UCSD-AML1 (cell line): ENCODE data around the gene RHBG.
A peak's percentile ranks its signal among the peaks of the same experiment; 100 is the strongest.
"Not testable (repeated sequence)": the region's sequence is repeated elsewhere in the genome, so short reads cannot be mapped to it uniquely, and the experiment has no call there.

ENCODE experiments used
- DNase-seq: peaks from one replicate; lab custom pipeline; 2025; ENCODE audit not compliant: unreplicated experiment; lab: John Stamatoyannopoulos, UW

RHBG gene

GRCh38 chr1:156368889-156369684 is at the start of gene RHBG:
Gene RHBG, plus strand, starts transcription at chr1:156369211. Its CDS starts 39 bp downstream, at chr1:156369250.
- DNase-seq, result peak; percentile 33

GRCh38 chr1:156319664-156320063 is 49.3 kb upstream of the RHBG start:
- DNase-seq, result no peak

DNA sequence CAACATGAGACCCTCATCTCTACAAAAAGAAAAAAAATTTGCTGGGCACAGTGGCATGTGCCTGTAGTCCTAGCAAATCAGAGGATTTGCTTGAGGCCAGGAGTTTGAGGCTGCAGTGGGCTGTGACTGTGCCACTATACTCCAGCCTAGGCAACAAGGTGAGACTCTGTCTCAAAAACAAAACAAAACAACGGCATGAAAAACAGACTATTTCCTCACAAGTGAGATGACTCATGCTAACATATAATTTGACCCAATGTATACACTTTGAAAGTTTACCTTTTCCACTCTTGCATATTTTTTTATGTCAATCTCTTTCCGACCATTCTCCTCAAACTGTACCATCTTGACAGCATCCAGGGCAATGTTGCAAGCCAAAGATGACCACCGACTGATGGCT is 48.5 kb upstream of the RHBG start:
- no peak for DNase-seq

- DNase-seq, result not testable (repeated sequence)
Measured at GRCh38 chr1:156323179-156323578, 45.8 kb upstream of the RHBG start.

DNA sequence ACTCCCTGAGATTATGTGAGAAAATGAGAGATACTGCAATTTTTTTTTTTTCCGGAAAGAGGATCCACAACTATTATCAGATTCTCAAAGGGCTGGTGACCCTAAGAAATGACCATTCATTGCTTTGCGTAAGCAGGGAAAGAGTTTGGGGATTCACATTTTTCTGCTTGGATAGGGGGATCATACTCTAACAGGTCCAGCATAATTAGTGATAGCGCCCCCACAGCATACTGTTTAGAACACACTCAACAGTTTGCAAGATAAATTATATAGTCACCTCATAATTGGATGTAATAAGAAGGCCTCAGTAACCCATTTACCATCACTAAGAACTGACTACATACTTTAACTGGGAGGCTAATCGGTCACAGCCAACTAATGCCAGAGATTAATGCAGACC is 32.8 kb upstream of the RHBG start:
- DNase-seq, result no peak

- DNase-seq, result no peak
Measured at GRCh38 chr1:156337052-156337887, 31.7 kb upstream of the RHBG start.

DNA sequence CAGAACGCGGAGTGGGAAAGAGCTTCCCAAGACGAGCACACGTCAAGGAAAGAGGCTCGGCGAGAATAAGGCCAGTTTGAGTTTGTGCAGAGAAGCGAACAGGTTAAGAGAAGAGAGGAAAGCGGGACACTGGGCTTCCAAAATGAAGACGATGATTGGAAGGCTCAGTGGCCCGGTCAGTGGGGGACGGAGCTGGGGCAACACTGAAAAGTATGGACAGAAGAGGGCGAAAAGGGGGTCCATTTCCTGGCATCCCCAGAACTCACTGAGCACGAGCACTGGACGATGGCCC is 31.2 kb upstream of the RHBG start:
- DNase-seq, result no peak

- peak; percentile 99 for DNase-seq
Measured at GRCh38 chr1:156338180-156338976, 30.6 kb upstream of the RHBG start, which contains the start of the genes CCT3 and TSACC. Gene CCT3, minus strand, starts transcription at chr1:156338292. Its CDS starts 108 bp downstream, at chr1:156338184. Gene TSACC, plus strand, starts transcription at chr1:156338526. Its CDS starts 1,232 bp downstream, at chr1:156339758.

- DNase-seq, result no peak
Measured at GRCh38 chr1:156342166-156342955, 26.6 kb upstream of the RHBG start.

- DNase-seq, result no peak
Measured at GRCh38 chr1:156344409-156344808, 24.6 kb upstream of the RHBG start.

GRCh38 chr1:156346035-156346434 is 23.0 kb upstream of the RHBG start:
- not testable (repeated sequence) for DNase-seq

DNA sequence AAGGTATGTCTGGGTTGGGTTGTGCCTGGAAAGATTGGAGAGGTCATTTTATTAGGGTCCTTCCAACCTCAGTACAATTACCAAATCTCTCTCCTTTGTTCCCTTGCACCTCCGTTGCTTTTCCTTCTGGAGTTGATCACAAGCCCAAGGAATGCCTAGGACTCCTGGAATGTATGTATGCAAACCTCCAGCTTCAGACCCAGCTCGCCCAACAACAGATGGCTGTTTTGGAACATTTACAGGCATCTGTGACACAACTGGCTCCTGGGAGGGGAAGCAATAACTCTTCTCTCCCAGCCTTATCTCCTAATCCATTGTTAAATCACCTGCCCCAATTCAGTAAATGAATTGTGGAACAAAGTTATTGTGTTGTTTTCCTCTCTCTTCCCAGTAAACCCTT is 22.4 kb upstream of the RHBG start:
- DNase-seq, result no peak

GRCh38 chr1:156347331-156347730 is 21.7 kb upstream of the RHBG start:
- no peak for DNase-seq

GRCh38 chr1:156352481-156352880 is 16.5 kb upstream of the RHBG start:
- DNase-seq, result not testable (repeated sequence)

GRCh38 chr1:156356262-156356874 is 12.6 kb upstream of the RHBG start:
- DNase-seq, result no peak

- no peak for DNase-seq
Measured at GRCh38 chr1:156356875-156357534, 12.0 kb upstream of the RHBG start.

DNA sequence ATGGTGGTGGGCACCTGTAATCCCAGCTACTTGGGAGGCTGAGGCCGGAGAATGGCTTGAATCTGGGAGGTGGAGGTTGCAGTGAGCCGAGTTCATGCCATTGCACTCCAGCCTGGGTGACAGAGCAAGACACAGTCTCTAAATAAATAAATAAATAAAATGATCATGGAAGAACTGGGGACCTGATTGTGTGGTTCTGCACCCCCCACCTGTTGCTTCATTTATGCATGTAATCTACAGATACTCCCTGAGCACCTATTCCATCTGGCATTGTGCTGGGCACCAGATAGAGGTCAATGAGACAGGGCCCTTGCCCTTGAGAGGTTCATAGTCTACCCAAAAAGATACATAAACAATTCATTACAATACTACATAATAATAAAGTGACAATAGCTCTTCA is 11.0 kb upstream of the RHBG start:
- no peak for DNase-seq

DNA sequence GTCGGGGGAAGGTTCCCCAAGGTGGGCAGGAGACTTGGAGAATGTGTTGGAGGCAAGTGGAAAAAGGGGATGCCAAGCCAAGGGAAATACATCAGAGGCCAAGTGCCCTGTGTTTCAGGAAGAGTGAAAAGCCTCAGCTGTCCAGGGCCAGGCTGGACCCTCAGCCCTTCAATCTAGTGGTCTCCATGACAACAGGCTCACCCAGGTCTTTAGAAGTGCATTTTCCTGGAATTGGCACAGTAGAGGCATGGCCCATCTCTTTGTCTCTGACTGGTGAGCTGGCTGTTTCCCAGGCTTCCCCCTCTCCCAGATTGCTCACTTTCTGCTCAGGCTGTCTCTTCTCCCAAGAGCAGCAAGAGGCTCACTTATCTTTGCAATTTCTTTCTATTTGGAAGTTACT is 10.4 kb upstream of the RHBG start:
- DNase-seq, result no peak

- no peak for DNase-seq
Measured at GRCh38 chr1:156359249-156359648, 9.8 kb upstream of the RHBG start.

DNA sequence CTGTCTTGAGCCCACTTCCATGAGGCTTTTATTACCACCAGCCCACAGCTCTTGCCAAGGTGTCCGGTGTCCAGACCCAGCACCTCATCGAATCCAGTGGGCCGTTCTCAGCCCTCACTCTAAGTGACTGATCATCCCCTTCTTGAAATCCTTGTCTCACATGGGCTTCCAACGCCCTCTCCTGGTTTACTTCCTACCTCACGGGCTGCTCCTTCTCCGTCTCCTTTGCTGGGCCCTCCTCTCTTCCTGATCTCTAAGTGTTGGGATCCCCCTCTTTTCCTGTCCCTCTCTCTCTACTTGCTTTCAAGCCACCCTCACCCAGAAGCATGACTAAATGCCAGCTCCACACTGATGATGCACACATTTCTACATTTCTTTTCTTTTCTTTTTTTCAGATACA is 9.0 kb upstream of the RHBG start:
- peak; percentile 37 for DNase-seq
